Body of pancreas (tissue), 4 donors: ENCODE data around the gene STEAP1B. TPM values are rescaled to one million over a fixed set of nuclear protein-coding genes. Genes with fewer than 3 reads are reported as not detected.

Experiments used
- ATAC-seq: fragments of 150-250 bp; one replicate; pipeline ENCODE4 v1.9.1; 2016
- DNase-seq, 4 donors: peaks; one replicate each; pipeline ENCODE4 v3.0.0-alpha.2; 2019
- H3K27ac ChIP-seq, 4 donors: fragments of 200-600 bp; sonication (generic); 1 replicate in 3 of 4; 2 replicates in 1 of 4; pipeline versions ENCODE4 v1.5.1 to v1.6.1; 2016 to 2019; ENCODE audit warnings: mild to moderate bottlenecking in 1 of 4, mixed read lengths in 1 of 4, moderate library complexity in 1 of 4
- H3K27me3 ChIP-seq, 2 donors: fragments of 200-600 bp; sonication (generic); one replicate each; pipeline ENCODE4 v1.6.0; 2016; ENCODE audit warnings: mild to moderate bottlenecking in 1 of 2
- H3K36me3 ChIP-seq, 2 donors: fragments of 200-600 bp; sonication (generic); replicated peaks in 1 of 2; 2 replicates each; pipeline ENCODE4 v1.5.1; 2016; ENCODE audit warnings: low read depth in 2 of 2; ENCODE audit not compliant: insufficient read depth in 1 of 2
- H3K4me1 ChIP-seq: fragments of 200-600 bp; sonication (generic); one replicate; pipeline ENCODE4 v1.6.0; 2016
- H3K4me3 ChIP-seq, 2 donors: fragments of 200-600 bp; sonication (generic); 1 replicate in 1 of 2; 2 replicates in 1 of 2; pipeline ENCODE4 v1.5.1; 2016 to 2019
- H3K9me3 ChIP-seq, 3 donors: fragments of 200-600 bp; sonication (generic); 1 replicate in 2 of 3; 2 replicates in 1 of 3; pipeline ENCODE4 v1.5.1; 2016
- CTCF ChIP-seq, 7 experiments: fragments of 450-650 bp in 4 of 7; fragments of 200-600 bp in 3 of 7; sonication (generic) in 3 of 7; IDR thresholded peaks; one replicate each; pipeline ENCODE4 v1.5.1; 2016 to 2019; ENCODE audit warnings: antibody characterized with exemption in 7 of 7
- POLR2A ChIP-seq, 3 donors: fragments of 450-650 bp; IDR thresholded peaks; one replicate each; pipeline ENCODE4 v1.6.1; 2016; ENCODE audit warnings: antibody characterized with exemption in 3 of 3, mild to moderate bottlenecking in 2 of 3
- WGBS, 2 donors: methylation state at CpG; one replicate each; pipeline ENCODE4 v1.1.5; 2017; 5-methylcytosine and 5-hydroxymethylcytosine counted together
- intact Hi-C: fragments of 100-400 bp; cut with DNase I; formaldehyde crosslinking; loops from one replicate; pipeline ENCODE4 v1.15.1; 2023
- total RNA-seq, 2 donors: library from RNA; depleted of rRNA; stranded (reverse); fragments of >200 nt; gene quantifications; one replicate each; pipeline ENCODE4 v1.1.0, GENCODE V29; 2016

The STEAP1B gene
- total RNA-seq, 2 donors from 2014 or later, result 1.3 TPM; not detected in 1

- intact Hi-C loops, result no loop called here
- ATAC-seq, result no peak
- H3K27ac ChIP-seq, result no peak overlapping the region
- 70 to 94% methylated on average over 5 of the region's 5 CpGs for WGBS, 2 donors
- no peak for TF ChIP-seq POLR2A (IDR thresholded peaks at IDR 0.05)
- TF ChIP-seq CTCF (IDR thresholded peaks at IDR 0.05), result no peak
- H3K27me3 ChIP-seq, result no peaks in the 10 kb centered on the region
- H3K4me1 ChIP-seq, result peaks cover 6% of the 10 kb centered on the region
- no peak for DNase-seq
- H3K4me3 ChIP-seq, result no peak overlapping the region
- H3K9me3 ChIP-seq, result no peaks in the 10 kb centered on the region
- no peaks in the 10 kb centered on the region for H3K36me3 ChIP-seq
These were observed 39.5 kb downstream of the STEAP1B start for GRCh38 chr7:22460363-22460988.

GRCh38 chr7:22457471-22457870, 42.5 kb downstream of the STEAP1B start:
- H3K36me3 ChIP-seq, result no peaks in the 10 kb centered on the region
- no peak for DNase-seq
- WGBS, 2 donors, result 35 to 38% methylated on average over 1 of the region's 1 CpG
- intact Hi-C loops, result no loop called here
- no peaks in the 10 kb centered on the region for H3K27me3 ChIP-seq
- TF ChIP-seq POLR2A (IDR thresholded peaks at IDR 0.05) (no peak), CTCF (IDR thresholded peaks at IDR 0.05) (no peak)
- no peaks in the 10 kb centered on the region for H3K9me3 ChIP-seq
- ATAC-seq, result no peak
- H3K4me3 ChIP-seq, result no peak overlapping the region
- H3K4me1 ChIP-seq, result peaks cover 6% of the 10 kb centered on the region
- H3K27ac ChIP-seq, result no peak overlapping the region

- Histone ChIP-seq H3K9me3 (no peaks in the 10 kb centered on the region), H3K4me3 (no peak overlapping the region), H3K4me1 (peaks cover 6% of the 10 kb centered on the region), H3K27me3 (no peaks in the 10 kb centered on the region), H3K36me3 (no peaks in the 10 kb centered on the region), H3K27ac (no peak overlapping the region)
- ATAC-seq, result no peak
- DNase-seq, result no peak
- WGBS, 2 donors, result 86 to 93% methylated on average over 1 to 3 of the region's 3 CpGs
- TF ChIP-seq CTCF (IDR thresholded peaks at IDR 0.05) (no peak), POLR2A (IDR thresholded peaks at IDR 0.05) (no peak)
- intact Hi-C loops, result no loop called here
These were observed 45.5 kb downstream of the STEAP1B start for GRCh38 chr7:22454446-22454845.

GRCh38 chr7:22452960-22453558, 46.9 kb downstream of the STEAP1B start:
- 44 to 49% methylated on average over 4 of the region's 4 CpGs for WGBS, 2 donors
- no peaks in the 10 kb centered on the region for H3K27me3 ChIP-seq
- no peak overlapping the region for H3K4me3 ChIP-seq
- no peak for DNase-seq
- no peak for ATAC-seq
- H3K9me3 ChIP-seq, result no peaks in the 10 kb centered on the region
- no peaks in the 10 kb centered on the region for H3K36me3 ChIP-seq
- H3K4me1 ChIP-seq, result peaks cover 6% of the 10 kb centered on the region
- TF ChIP-seq POLR2A (IDR thresholded peaks at IDR 0.05), result no peak
- no peak for TF ChIP-seq CTCF (IDR thresholded peaks at IDR 0.05)
- H3K27ac ChIP-seq, result no peak overlapping the region
- intact Hi-C loops, result no loop called here
